HPDE6-E6E7 (cell line): ENCODE data around the gene CLRN3.

Experiments
- DNase-seq: peaks from one replicate; pipeline ENCODE4 v3.0.0; 2011; ENCODE audit warnings: missing footprints; ENCODE audit errors: extremely low spot score

The CLRN3 gene

DNA sequence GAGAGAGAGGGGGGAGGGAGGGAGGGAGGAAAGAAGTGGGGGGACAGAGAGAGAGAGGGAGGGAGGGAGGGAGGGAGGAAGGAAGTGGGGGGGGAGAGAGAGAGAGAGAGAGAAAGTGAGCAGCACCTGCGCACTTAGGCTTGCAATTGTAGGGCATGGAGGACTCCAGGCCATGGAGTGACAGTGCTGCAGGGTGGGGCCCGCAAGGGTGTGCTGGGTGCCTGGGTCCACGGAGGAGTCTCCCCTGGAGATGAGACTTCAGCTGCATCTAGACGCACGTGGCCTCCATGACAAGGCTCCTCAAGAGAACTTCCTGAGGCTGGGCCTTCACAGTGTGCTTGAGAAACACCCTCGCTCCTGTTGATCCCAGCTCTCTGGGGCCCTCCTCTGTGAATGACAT lies 44.5 kb downstream of the CLRN3 start:
- DNase-seq = no peak

DNA sequence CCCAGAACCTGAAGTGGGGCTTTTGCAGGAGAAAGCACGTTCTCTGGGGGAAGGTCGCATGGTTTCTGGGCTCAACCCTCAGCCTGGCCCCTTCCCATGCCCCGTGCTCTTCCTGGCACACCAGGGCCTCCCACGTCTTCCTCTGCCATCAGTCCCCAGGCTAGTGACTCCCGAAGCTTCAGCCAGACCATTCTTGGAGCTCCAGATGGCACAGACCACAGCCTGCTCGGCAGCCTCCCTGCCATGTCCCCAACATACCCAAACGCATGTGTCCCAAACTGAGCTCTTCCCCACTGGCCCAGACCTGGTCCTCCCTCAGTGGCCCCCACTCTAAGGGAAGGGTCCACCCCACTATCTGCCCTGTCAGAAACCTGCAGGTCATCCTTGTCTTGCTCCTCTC lies 47.0 kb downstream of the CLRN3 start:
- no peak for DNase-seq

DNA sequence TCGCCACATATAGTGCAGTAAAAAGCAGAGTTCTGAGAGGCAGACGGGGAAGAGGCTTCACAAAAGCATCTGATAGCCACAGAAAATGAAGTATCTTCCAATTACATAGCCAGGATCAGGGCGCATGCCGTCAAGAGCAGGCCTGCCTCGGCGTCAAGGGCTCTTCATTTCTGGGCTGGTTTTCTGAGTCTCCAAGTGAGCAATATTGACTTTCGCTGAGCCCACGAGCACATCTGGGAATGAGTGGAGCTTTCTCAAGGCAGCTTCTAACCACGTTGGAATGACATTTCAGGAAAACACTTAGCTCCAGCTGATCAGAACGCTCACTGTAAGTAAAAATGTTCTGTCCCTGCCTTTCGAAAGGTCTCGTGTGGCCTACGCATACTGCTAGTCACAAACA lies 51.9 kb downstream of the CLRN3 start:
- no peak for DNase-seq

DNA sequence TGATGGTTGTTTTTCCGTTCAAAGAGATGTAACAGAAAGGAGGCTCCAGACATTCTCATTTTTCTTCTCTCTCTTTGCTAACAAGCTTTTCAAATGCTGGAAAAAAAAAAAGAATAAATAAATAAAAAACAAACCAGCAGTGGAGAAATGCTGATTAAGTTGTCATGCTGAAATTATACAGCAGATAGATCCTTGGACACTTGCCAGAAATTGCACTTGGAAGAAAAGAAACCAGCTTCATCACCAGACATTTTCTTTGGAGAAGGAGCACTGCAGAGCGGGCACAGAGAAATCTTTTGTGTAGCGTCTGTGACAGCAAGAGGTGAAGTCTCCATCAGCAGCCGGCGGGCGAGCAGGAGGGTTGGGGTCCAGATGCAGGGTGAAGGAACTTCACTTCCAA lies 55.8 kb downstream of the CLRN3 start:
- no peak for DNase-seq

DNA sequence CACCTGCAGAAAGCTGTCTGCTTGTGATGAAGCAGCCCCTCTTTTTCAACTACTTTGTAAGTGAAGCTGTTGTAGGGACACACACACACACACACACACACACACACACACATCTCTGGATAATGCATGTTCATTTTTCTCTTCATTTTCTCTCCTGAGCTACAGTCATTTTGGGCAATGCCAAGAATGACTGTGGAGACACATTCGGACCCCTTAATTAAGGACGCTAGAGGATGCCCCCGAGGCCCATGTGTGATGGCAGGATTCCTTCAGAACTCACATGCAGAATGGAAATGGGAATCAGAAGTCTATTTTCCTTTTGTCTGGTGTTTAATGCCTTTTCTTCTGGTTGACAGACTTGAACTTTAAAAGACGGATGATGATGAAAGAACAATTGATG lies 56.6 kb downstream of the CLRN3 start:
- no peak for DNase-seq

GRCh38 chr10:127834791-127835190 lies 58.0 kb downstream of the CLRN3 start:
- no peak for DNase-seq

- no peak for DNase-seq
Measured at GRCh38 chr10:127834221-127834620, 58.5 kb downstream of the CLRN3 start.

DNA sequence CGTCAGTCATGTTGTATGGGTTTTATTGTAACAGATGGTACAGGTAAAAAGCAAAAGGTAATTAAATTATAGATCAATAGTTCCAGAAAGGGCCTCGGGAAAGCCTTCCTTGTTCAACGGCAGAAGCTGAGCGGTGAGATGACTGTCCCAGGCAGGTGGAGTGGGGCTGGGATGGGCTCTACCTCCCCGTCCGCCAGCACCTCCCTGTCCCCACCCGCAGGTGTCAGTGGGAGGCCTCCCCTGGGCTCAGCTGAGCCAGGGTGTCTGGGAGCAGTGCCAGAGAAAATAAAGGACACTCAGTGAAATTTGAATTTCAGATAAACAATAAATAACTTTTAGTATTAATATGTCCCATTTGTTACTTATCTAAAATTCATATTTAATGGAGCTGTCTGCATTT lies 58.9 kb downstream of the CLRN3 start:
- DNase-seq = no peak

GRCh38 chr10:127832501-127832900 lies 60.2 kb downstream of the CLRN3 start:
- no peak for DNase-seq

- DNase-seq = no peak
Measured at GRCh38 chr10:127830414-127830813, 62.3 kb downstream of the CLRN3 start.
